Loucy (cell line): ENCODE results near the gene ASB16.

Experiments used
- EZH2phosphoT487 ChIP-seq: fragments of 200-600 bp; IDR thresholded peaks from 2 replicates; pipeline ENCODE4 v1.6.1; 2018; ENCODE audit warnings: antibody characterized with exemption, mild to moderate bottlenecking, moderate library complexity, borderline replicate concordance
- TF ChIP-seq, protein P1 (sequence below): fragments of 200-600 bp; sonication (generic); conservative IDR thresholded peaks from 2 replicates; pipeline ENCODE4 v1.5.1; 2014; ENCODE audit warnings: mild to moderate bottlenecking, antibody characterized with exemption, low read length

DNA sequence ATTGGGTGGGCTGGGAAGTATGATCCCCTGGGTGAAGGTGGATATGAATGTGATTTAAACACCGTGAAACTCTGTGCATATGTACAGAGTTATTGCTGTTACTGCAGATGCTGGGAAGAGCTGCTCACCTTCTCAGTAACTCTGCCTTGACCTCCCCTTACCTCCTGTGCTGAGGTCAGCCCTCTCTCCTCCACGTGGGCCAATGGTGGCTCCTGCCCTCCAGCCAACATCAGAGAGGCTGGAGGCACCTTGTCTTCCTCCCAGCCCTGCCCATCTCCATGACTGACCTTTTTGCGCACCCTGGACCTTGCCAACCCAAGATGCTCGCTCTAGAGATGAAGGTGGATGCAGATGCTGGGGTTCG is 387 bp upstream of the ASB16 start:
- TF ChIP-seq, protein P1, sequence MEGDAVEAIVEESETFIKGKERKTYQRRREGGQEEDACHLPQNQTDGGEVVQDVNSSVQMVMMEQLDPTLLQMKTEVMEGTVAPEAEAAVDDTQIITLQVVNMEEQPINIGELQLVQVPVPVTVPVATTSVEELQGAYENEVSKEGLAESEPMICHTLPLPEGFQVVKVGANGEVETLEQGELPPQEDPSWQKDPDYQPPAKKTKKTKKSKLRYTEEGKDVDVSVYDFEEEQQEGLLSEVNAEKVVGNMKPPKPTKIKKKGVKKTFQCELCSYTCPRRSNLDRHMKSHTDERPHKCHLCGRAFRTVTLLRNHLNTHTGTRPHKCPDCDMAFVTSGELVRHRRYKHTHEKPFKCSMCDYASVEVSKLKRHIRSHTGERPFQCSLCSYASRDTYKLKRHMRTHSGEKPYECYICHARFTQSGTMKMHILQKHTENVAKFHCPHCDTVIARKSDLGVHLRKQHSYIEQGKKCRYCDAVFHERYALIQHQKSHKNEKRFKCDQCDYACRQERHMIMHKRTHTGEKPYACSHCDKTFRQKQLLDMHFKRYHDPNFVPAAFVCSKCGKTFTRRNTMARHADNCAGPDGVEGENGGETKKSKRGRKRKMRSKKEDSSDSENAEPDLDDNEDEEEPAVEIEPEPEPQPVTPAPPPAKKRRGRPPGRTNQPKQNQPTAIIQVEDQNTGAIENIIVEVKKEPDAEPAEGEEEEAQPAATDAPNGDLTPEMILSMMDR = no peak
- TF ChIP-seq EZH2phosphoT487 = no peak
